Activated T-cell treated with anti-CD3 and anti-CD28 coated beads, Interleukin-2, amount 50 U/mL, for 24 hours (primary cell): Measurements from ENCODE around the gene AANAT.

Experiments used
- DNase-seq: peaks from one replicate; pipeline ENCODE4 v3.0.0-alpha.2; 2020
- H3K27ac Mint-ChIP-seq: 2 replicates; pipeline ENCODE4 v1.8.0; 2020; ENCODE audit warnings: mild to moderate bottlenecking, mixed read lengths
- H3K27me3 Mint-ChIP-seq: 2 replicates; pipeline ENCODE4 v1.8.0; 2020; ENCODE audit warnings: mixed read lengths
- H3K36me3 Mint-ChIP-seq: 2 replicates; pipeline ENCODE4 v1.8.0; 2020; ENCODE audit warnings: low read depth, mixed read lengths
- H3K4me1 Mint-ChIP-seq: 2 replicates; pipeline ENCODE4 v1.8.0; 2020; ENCODE audit warnings: low read depth, mixed read lengths
- H3K4me3 Mint-ChIP-seq: 2 replicates; pipeline ENCODE4 v1.8.0; 2020; ENCODE audit warnings: mild to moderate bottlenecking, moderate library complexity, mixed read lengths
- H3K9me3 Mint-ChIP-seq: 2 replicates; pipeline ENCODE4 v1.8.0; 2020; ENCODE audit warnings: mixed read lengths

AANAT gene

DNA sequence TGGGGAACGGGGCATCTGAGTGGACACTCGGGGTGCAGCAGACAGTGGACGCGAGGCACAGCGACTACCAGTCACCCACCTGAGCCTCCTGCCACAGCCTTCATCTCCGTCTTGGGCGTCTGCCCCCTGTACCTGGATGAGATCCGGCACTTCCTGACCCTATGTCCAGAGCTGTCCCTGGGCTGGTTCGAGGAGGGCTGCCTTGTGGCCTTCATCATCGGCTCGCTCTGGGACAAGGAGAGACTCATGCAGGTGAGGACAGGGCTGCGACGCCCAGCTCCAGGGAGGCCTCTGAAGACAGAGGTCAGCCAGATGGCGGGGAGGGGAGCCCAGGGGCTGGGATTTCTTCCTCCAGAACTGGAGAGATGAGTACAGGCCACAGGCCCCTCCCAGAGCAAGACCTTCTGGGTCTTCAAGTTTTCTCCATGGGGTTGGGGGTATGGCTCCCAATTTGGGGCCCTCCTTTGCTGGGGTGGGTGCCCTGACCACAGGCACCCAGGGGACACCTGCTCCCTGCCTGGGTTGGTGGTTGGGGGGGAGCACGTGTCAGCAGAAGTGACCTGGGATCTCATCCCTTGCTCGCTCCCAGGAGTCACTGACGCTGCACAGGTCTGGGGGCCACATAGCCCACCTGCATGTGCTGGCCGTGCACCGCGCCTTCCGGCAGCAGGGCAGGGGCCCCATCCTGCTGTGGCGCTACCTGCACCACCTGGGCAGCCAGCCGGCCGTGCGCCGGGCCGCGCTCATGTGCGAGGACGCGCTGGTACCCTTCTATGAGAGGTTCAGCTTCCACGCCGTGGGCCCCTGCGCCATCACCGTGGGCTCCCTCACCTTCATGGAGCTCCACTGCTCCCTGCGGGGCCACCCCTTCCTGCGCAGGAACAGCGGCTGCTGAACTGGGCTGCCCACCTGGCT, 1.9 kb downstream of the AANAT start:
- Mint-ChIP-seq H3K36me3 (peaks cover 35% of the 10 kb centered on the region), H3K4me1 (peaks cover 2% of the 10 kb centered on the region), H3K4me3 (no peak overlapping the region), H3K27me3 (no peaks in the 10 kb centered on the region), H3K27ac (no peak overlapping the region), H3K9me3 (no peaks in the 10 kb centered on the region)
- DNase-seq, result no peak

DNA sequence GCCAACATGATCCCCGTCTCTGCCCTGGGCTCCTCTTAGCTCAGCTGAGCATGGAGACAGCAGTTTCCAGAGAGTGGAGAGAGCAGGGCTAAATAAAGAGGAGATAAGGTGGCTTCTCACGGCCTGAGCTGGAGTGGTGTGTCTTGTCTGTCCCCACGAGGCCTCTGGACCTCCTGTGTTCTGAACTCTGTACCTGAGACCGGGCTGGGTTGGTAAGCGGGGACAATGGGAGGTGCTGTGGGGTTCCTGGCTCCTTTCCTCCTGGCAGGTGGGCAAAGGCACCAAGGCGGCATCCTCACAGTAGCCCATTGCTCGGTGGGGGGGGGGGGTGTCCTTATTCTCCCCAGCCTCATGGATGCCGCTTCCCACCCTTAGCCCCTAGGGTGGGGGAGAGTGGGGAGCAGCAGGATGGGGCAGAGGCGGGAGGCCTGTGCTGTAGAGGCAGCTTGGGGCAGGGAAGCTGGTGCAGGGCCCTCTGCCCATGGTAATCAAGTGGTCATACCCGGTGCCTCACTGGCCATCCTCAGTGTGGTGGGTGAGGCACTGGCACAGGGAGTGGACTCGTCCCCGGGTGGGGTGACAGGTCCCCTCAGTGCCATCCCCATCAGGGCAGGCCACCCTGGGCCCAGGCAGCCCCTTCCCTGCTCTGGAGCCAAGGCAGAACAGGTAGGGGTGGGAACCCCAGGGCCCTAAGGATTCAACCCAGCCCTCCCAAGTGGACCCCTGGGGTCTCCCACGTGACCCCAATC, 2.8 kb downstream of the AANAT start:
- H3K4me1 Mint-ChIP-seq, result peaks cover 2% of the 10 kb centered on the region
- no peak overlapping the region for H3K4me3 Mint-ChIP-seq
- no peaks in the 10 kb centered on the region for H3K27me3 Mint-ChIP-seq
- no peak overlapping the region for H3K27ac Mint-ChIP-seq
- no peaks in the 10 kb centered on the region for H3K9me3 Mint-ChIP-seq
- H3K36me3 Mint-ChIP-seq, result peaks cover 42% of the 10 kb centered on the region
- DNase-seq, result no peak

- Mint-ChIP-seq H3K9me3 (no peaks in the 10 kb centered on the region), H3K4me1 (no peaks in the 10 kb centered on the region), H3K27ac (no peak overlapping the region), H3K27me3 (no peaks in the 10 kb centered on the region), H3K4me3 (no peak overlapping the region), H3K36me3 (peaks cover 49% of the 10 kb centered on the region)
- DNase-seq, result no peak
Measured at GRCh38 chr17:76471498-76472257, 4.3 kb downstream of the AANAT start.

DNA sequence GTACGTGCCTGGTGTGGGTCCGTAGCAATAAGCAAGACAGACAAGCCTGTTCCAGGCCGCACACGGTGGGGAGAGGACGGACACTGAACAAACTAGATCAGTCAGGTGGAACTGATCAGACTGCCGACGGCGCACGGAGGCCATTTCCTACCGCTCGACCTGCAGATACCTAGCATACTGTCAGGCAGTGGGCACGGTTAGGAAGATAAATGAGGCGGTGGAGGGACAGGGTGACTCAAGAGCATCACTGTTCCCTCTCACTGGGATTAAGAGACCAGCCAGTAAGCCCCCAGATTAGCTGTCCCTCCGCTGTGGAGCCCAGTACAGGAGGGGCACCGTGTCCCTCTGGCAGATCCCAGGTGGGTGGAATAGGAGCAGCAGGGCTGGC, 4.8 kb downstream of the AANAT start:
- peaks cover 53% of the 10 kb centered on the region for H3K36me3 Mint-ChIP-seq
- H3K9me3 Mint-ChIP-seq, result no peaks in the 10 kb centered on the region
- H3K4me3 Mint-ChIP-seq, result no peak overlapping the region
- DNase-seq, result no peak
- H3K27me3 Mint-ChIP-seq, result no peaks in the 10 kb centered on the region
- no peak overlapping the region for H3K27ac Mint-ChIP-seq
- H3K4me1 Mint-ChIP-seq, result no peaks in the 10 kb centered on the region

- DNase-seq, result no peak
- Mint-ChIP-seq H3K4me3 (no peak overlapping the region), H3K4me1 (no peaks in the 10 kb centered on the region), H3K27ac (no peak overlapping the region), H3K27me3 (no peaks in the 10 kb centered on the region), H3K9me3 (no peaks in the 10 kb centered on the region), H3K36me3 (peaks cover 56% of the 10 kb centered on the region)
Measured at GRCh38 chr17:76472726-76473125, 5.3 kb downstream of the AANAT start.

- no peaks in the 10 kb centered on the region for H3K4me1 Mint-ChIP-seq
Measured at GRCh38 chr17:76473541-76473985, 6.2 kb downstream of the AANAT start.

GRCh38 chr17:76474238-76474637, 6.8 kb downstream of the AANAT start:
- DNase-seq, result no peak
- Mint-ChIP-seq H3K27ac (no peak overlapping the region), H3K9me3 (no peaks in the 10 kb centered on the region), H3K27me3 (no peaks in the 10 kb centered on the region), H3K4me3 (no peak overlapping the region), H3K36me3 (peaks cover 71% of the 10 kb centered on the region), H3K4me1 (no peaks in the 10 kb centered on the region)

More at GRCh38 chr17:76473541-76473985, 6.2 kb downstream of the AANAT start:
- Mint-ChIP-seq H3K27me3 (no peaks in the 10 kb centered on the region), H3K9me3 (no peaks in the 10 kb centered on the region), H3K36me3 (peaks cover 64% of the 10 kb centered on the region), H3K27ac (no peak overlapping the region), H3K4me3 (no peak overlapping the region)
- no peak for DNase-seq

DNA sequence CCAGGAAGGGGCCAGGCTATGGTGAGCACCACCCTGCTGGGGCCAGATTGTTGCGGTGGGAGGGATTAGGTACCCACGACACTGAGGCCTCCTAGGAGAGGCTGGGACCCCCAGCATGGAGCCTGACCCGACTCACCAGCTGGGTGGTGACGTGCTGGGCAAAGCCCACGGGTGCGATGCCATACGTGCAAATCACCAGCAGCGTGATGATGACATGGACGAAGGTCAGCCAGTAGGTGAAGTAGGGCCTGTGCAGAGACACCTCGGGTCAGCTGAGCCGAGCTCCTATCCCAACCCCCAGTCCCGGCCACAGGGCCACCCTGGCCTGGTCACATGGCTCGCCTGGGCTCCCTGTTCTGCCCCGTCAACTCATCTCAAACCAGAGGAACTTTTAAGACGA, 7.5 kb downstream of the AANAT start:
- Mint-ChIP-seq H3K36me3 (peaks cover 75% of the 10 kb centered on the region), H3K27ac (no peak overlapping the region), H3K9me3 (no peaks in the 10 kb centered on the region), H3K4me3 (no peak overlapping the region), H3K27me3 (no peaks in the 10 kb centered on the region), H3K4me1 (no peaks in the 10 kb centered on the region)
- no peak for DNase-seq

DNA sequence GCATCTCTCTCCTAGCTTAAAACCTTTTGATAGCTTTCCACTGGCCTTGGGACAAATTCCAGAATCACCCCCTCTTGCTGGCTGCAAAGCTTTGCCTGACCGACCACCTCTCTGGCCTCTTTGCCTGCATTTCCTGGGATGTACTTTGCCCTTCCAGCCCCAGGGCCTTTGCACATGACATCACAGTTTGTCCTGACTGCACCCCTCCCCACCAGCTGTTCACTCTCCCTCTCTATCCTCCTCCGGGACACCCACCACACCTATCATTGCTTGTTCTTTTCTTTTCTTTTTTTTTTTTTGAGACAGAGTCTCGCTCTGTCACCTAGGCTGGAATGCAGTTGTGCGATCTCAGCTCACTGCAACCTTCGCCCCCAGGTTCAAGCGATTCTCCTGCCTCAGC, 7.9 kb downstream of the AANAT start:
- Mint-ChIP-seq H3K36me3 (peaks cover 75% of the 10 kb centered on the region), H3K27me3 (no peaks in the 10 kb centered on the region), H3K27ac (no peak overlapping the region), H3K9me3 (no peaks in the 10 kb centered on the region), H3K4me3 (no peak overlapping the region), H3K4me1 (no peaks in the 10 kb centered on the region)
- DNase-seq, result no peak

- no peaks in the 10 kb centered on the region for H3K27me3 Mint-ChIP-seq
- H3K9me3 Mint-ChIP-seq, result no peaks in the 10 kb centered on the region
- peaks cover 72% of the 10 kb centered on the region for H3K36me3 Mint-ChIP-seq
- no peak overlapping the region for H3K27ac Mint-ChIP-seq
- peaks cover 1% of the 10 kb centered on the region for H3K4me1 Mint-ChIP-seq
- DNase-seq, result no peak
- H3K4me3 Mint-ChIP-seq, result no peak overlapping the region
Measured at GRCh38 chr17:76476736-76477135, 9.3 kb downstream of the AANAT start.

- Mint-ChIP-seq H3K9me3 (no peaks in the 10 kb centered on the region), H3K4me3 (no peak overlapping the region), H3K27me3 (no peaks in the 10 kb centered on the region), H3K36me3 (peaks cover 70% of the 10 kb centered on the region), H3K4me1 (peaks cover 1% of the 10 kb centered on the region), H3K27ac (no peak overlapping the region)
- no peak for DNase-seq
Measured at GRCh38 chr17:76477576-76477975, 10.2 kb downstream of the AANAT start.

GRCh38 chr17:76478097-76478496, 10.7 kb downstream of the AANAT start:
- Mint-ChIP-seq H3K27me3 (no peaks in the 10 kb centered on the region), H3K36me3 (peaks cover 68% of the 10 kb centered on the region), H3K4me1 (peaks cover 1% of the 10 kb centered on the region), H3K9me3 (no peaks in the 10 kb centered on the region), H3K27ac (no peak overlapping the region), H3K4me3 (no peak overlapping the region)
- no peak for DNase-seq

DNA sequence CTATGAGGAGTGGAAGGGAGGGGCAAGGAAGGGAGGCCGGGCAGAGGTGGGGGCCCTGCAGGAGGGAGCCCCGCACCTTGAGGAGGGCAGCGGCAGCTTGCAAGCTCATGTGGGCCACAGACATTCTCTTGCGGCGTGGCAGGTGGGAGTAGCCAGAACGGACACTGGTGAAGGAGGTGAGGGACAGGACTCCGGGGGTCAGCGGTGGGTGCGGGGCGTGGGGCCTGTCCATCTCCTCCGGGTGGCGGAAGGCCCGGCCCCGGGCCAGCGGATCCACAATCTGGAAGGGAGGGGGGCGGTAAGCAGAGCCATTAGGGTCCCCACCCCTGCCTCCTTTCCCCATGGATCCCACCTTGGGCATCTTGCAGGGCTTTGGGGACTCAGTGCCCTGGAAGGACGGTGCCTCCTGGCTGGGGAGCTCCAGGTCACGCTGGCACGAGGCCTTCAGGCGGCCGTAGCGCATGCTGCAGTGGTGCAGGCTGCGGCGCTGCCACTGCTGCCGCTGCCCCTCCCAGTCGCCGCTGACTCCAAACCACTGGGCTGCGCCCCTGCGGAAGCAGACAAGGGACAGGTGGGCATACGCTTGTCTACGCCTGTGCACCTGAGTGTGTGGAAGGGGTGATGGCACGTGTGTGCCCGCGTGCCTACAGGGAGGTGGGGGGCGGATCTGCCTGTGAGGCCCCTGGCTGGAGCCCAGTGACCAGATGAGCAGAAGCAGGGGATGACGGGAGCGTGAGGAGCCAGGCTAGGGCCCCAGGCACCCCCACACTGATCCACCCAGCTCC, 11.5 kb downstream of the AANAT start:
- no peaks in the 10 kb centered on the region for H3K27me3 Mint-ChIP-seq
- peaks cover 1% of the 10 kb centered on the region for H3K4me1 Mint-ChIP-seq
- no peak overlapping the region for H3K27ac Mint-ChIP-seq
- no peaks in the 10 kb centered on the region for H3K9me3 Mint-ChIP-seq
- H3K36me3 Mint-ChIP-seq, result peaks cover 62% of the 10 kb centered on the region
- no peak for DNase-seq
- no peak overlapping the region for H3K4me3 Mint-ChIP-seq

DNA sequence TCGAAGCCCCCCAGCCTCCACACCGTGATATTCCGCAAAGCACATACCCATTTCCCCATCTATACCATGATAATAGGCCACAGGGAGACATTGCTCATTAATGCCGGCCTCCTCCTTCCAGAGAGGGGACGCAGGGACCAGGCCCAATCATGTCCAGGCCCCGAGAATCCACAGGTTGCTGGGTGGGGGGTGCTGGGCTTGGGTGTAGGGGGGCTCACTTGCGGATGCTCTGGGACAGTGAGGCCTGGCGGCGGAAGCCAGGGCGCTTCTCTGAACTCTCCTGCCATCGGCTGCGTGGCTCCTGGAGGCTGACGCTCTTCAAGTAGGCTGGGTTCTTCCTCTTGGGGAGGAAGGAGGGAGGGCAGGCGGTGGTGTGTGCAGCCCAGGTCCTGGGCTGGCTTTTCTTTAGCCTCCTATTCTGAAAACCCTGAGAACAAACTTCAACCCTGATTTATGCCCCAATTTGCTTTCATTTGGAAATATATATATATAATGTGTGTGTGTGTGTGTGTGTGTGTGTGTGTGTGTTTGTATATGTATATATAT, 12.2 kb downstream of the AANAT start:
- H3K9me3 Mint-ChIP-seq, result no peaks in the 10 kb centered on the region
- H3K4me1 Mint-ChIP-seq, result peaks cover 1% of the 10 kb centered on the region
- H3K27me3 Mint-ChIP-seq, result no peaks in the 10 kb centered on the region
- H3K27ac Mint-ChIP-seq, result no peak overlapping the region
- H3K36me3 Mint-ChIP-seq, result peaks cover 57% of the 10 kb centered on the region
- DNase-seq, result no peak
- H3K4me3 Mint-ChIP-seq, result no peak overlapping the region
